Transverse colon (tissue), 3 donors: ENCODE measurements around the gene CEP126.

Experiments used
- CTCF ChIP-seq, 5 experiments: fragments of 200-600 bp in 3 of 5; fragments of 450-650 bp in 2 of 5; sonication (generic) in 3 of 5; IDR thresholded peaks; 1 replicate in 2 of 5; 2 replicates in 3 of 5; pipeline ENCODE4 v1.5.1; 2016 to 2017; ENCODE audit warnings: antibody characterized with exemption in 5 of 5, inconsistent platforms in 3 of 5, mild to moderate bottlenecking in 2 of 5, moderate library complexity in 1 of 5
- POLR2A ChIP-seq: fragments of 450-650 bp; IDR thresholded peaks from one replicate; pipeline ENCODE4 v1.6.1; 2016; ENCODE audit warnings: antibody characterized with exemption, mild to moderate bottlenecking, moderate library complexity

GRCh38 chr11:101996111-101996510 lies 81.3 kb downstream of the CEP126 start:
- TF ChIP-seq CTCF (IDR thresholded peaks at IDR 0.05): no peak
- no peak for TF ChIP-seq POLR2A
